ENCODE measurements around the gene SLC46A2.

The SLC46A2 gene

GRCh38 chr9:112856843-112857242 lies 33.8 kb downstream of the SLC46A2 start:
- no peak for DNase-seq

- DNase-seq, result no peak
Observed at GRCh38 chr9:112856200-112856599, 34.5 kb downstream of the SLC46A2 start.

GRCh38 chr9:112854657-112855056 lies 36.0 kb downstream of the SLC46A2 start:
- DNase-seq, result no peak

GRCh38 chr9:112853882-112854585 lies 36.6 kb downstream of the SLC46A2 start:
- DNase-seq, result no peak

GRCh38 chr9:112852741-112853504 lies 37.8 kb downstream of the SLC46A2 start:
- no peak for DNase-seq

- no peak for DNase-seq
Observed at GRCh38 chr9:112850840-112851239, 39.8 kb downstream of the SLC46A2 start.

- DNase-seq, result no peak
Observed at GRCh38 chr9:112849363-112849922, 41.2 kb downstream of the SLC46A2 start.

GRCh38 chr9:112848316-112849151 lies 42.1 kb downstream of the SLC46A2 start:
- DNase-seq, result no peak

GRCh38 chr9:112846528-112847488 lies 43.9 kb downstream of the SLC46A2 start:
- DNase-seq, result no peak

- DNase-seq, result peak; percentile 74
Observed at GRCh38 chr9:112844771-112845542, 45.7 kb downstream of the SLC46A2 start.

- DNase-seq, result no peak
Observed at GRCh38 chr9:112842555-112842954, 48.1 kb downstream of the SLC46A2 start.

GRCh38 chr9:112841261-112841660 lies 49.4 kb downstream of the SLC46A2 start:
- no peak for DNase-seq

GRCh38 chr9:112839331-112839730 lies 51.3 kb downstream of the SLC46A2 start:
- DNase-seq, result no peak

GRCh38 chr9:112838342-112838741 lies 52.3 kb downstream of the SLC46A2 start:
- no peak for DNase-seq

GRCh38 chr9:112836394-112836793 lies 54.3 kb downstream of the SLC46A2 start:
- no peak for DNase-seq

GRCh38 chr9:112833081-112833480 lies 57.6 kb downstream of the SLC46A2 start:
- DNase-seq, result no peak

- DNase-seq, result no peak
Observed at GRCh38 chr9:112831969-112832368, 58.7 kb downstream of the SLC46A2 start.

- DNase-seq, result no peak
Observed at GRCh38 chr9:112831281-112831851, 59.3 kb downstream of the SLC46A2 start.
